Breast epithelium (tissue), 3 donors: ENCODE results near the gene TBXAS1.

Experiments used
- CTCF ChIP-seq, 3 donors: fragments of 450-650 bp; IDR thresholded peaks; one replicate each; pipeline ENCODE4 v1.5.1; 2016 to 2017; ENCODE audit warnings: antibody characterized with exemption in 3 of 3, mild to moderate bottlenecking in 3 of 3, moderate library complexity in 3 of 3
- POLR2A ChIP-seq: fragments of 450-650 bp; IDR thresholded peaks from one replicate; pipeline ENCODE4 v1.6.1; 2016; ENCODE audit warnings: antibody characterized with exemption, mild to moderate bottlenecking, moderate library complexity
- POLR2AphosphoS5 ChIP-seq, 3 donors: sonication (generic); formaldehyde crosslinking; IDR thresholded peaks; one replicate each; pipeline ENCODE4 v1.6.1; 2017; ENCODE audit warnings: antibody characterized with exemption in 3 of 3

- no peak for TF ChIP-seq CTCF (IDR thresholded peaks at IDR 0.05)
- no peak for TF ChIP-seq POLR2A
- TF ChIP-seq POLR2AphosphoS5 (IDR thresholded peaks at IDR 0.05), result no peak
Observed at GRCh38 chr7:140008755-140009610, 179.9 kb downstream of the TBXAS1 start.
